Stimulated activated CD4-positive, alpha-beta T cell treated with anti-CD3 and anti-CD28 coated beads, TNF-alpha, amount 100 ng/mL, for 4 hours (primary cell): ENCODE measurements around the gene TMEM129.

Source experiments
- DNase-seq, 3 experiments: peaks; one replicate each; pipeline ENCODE4 v3.0.0-alpha.2; 2020; ENCODE audit warnings: low read depth in 3 of 3

Gene TMEM129

DNA sequence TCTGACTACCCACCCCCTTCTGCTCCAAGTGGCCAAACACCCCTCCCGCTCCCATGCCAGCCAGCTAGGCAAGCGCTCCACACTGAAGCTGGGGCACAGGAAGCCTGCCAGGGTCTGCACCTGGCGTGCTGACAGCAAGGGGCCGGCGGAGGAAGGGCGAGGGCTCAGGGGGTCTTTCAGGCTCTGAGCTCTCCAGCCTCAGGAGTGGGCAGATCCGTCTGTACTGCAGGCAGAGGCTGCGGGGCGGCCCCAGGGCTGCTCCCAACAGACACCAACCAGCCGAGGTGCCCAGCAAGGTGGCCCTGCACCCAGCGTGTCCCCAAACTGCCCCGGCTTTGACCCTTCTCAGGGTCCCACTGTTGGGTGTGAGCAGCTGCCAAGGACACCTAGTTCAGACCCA is 51.9 kb downstream of the TMEM129 start:
- no peak for DNase-seq

DNA sequence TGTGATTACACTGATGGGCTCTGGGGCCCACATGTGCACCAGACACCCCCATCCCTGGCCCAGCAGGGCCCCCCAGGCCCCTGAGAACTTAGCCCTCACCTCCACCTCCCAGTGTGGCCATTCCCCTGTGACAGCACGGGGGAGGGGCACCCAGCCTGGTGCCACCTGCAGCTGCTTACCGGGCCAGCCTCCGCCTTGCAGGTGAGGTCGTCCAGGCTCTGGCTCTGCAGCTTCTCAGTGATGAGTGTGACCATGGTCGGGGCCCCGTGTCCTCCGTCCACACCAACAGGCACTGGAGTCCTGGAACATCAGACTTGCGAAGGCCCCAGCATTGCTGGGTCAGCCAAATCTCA is 52.7 kb downstream of the TMEM129 start:
- DNase-seq, result no peak

DNA sequence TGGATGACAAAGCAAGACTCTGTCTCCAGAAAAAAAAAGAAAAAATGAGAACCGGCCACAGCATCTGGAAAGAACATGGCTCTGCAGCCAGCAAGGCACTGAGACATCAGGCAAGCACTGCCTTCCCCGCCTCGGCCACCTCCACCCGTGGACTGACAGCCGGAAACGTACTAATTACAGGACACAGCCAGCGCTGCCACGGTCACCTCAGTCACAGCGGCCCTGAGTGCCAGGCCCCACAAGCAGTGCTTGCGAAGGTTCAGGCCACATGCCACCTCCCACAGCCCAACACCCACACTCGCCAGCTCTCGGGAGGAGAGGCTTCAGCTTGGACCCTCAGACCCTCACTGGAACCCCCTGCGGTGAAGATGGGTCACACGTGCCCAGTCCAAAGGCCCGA is 53.9 kb downstream of the TMEM129 start:
- no peak for DNase-seq

DNA sequence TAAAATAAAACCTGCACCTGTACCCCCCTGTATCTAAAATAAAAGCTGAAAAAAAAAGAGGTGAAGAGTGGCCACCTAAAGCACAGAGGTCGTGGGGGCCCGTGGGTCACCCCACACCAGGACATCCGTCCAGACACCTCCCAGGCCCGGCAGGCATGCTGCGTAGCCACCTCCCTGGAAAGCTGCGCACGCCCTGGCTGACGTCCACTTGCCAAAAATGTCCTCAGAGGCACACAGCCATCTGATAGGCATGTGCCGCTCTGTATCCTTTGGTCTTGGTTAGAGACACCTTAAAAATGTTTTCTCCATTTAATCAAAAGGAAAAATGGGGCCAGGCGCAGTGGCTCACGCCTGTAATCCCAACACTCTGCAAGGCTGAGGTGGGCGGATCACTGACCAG is 54.7 kb downstream of the TMEM129 start:
- no peak for DNase-seq
